Activated T-helper 2 cell treated with anti-CD3 and anti-CD28 coated beads, Interferon-gamma antibody, Interleukin-2, Interleukin-4, amounts not matched to agents 10 μg/mL and 5 μg/mL and 100 μg/mL, durations not matched to agents 14 hours and 24 hours and 36 hours (primary cell): ENCODE results near the gene MED26. TPM values are rescaled to one million over a fixed set of nuclear protein-coding genes. Genes with fewer than 3 reads are reported as not detected.

Experiments used
- DNase-seq: peaks from one replicate; pipeline ENCODE4 v3.0.0; 2021; ENCODE audit warnings: low spot score
- H3K27ac Mint-ChIP-seq: one replicate; pipeline ENCODE4 v1.8.0; 2021; ENCODE audit warnings: mixed read lengths
- H3K27me3 Mint-ChIP-seq: one replicate; pipeline ENCODE4 v1.8.0; 2021; ENCODE audit warnings: low read depth, mixed read lengths
- H3K36me3 Mint-ChIP-seq: one replicate; pipeline ENCODE4 v1.8.0; 2021; ENCODE audit warnings: low read depth, mixed read lengths
- H3K4me1 Mint-ChIP-seq: one replicate; pipeline ENCODE4 v1.8.0; 2021; ENCODE audit warnings: low read depth, mixed read lengths
- H3K4me3 Mint-ChIP-seq: one replicate; pipeline ENCODE4 v1.8.0; 2021; ENCODE audit warnings: low read depth, mild to moderate bottlenecking, moderate library complexity, mixed read lengths
- H3K9me3 Mint-ChIP-seq: one replicate; pipeline ENCODE4 v1.8.0; 2021; ENCODE audit warnings: mixed read lengths
- intact Hi-C: fragments of 100-400 bp; cut with micrococcal nuclease; formaldehyde crosslinking; loops from one replicate; pipeline ENCODE4 v1.15.1; 2023
- total RNA-seq: library from RNA; stranded (reverse); gene quantifications from 2 replicates; pipeline ENCODE4 v1.2.3, GENCODE V29; 2022

MED26 gene
- total RNA-seq, 1 donor from 2014 or later, result 15.8 TPM

DNA sequence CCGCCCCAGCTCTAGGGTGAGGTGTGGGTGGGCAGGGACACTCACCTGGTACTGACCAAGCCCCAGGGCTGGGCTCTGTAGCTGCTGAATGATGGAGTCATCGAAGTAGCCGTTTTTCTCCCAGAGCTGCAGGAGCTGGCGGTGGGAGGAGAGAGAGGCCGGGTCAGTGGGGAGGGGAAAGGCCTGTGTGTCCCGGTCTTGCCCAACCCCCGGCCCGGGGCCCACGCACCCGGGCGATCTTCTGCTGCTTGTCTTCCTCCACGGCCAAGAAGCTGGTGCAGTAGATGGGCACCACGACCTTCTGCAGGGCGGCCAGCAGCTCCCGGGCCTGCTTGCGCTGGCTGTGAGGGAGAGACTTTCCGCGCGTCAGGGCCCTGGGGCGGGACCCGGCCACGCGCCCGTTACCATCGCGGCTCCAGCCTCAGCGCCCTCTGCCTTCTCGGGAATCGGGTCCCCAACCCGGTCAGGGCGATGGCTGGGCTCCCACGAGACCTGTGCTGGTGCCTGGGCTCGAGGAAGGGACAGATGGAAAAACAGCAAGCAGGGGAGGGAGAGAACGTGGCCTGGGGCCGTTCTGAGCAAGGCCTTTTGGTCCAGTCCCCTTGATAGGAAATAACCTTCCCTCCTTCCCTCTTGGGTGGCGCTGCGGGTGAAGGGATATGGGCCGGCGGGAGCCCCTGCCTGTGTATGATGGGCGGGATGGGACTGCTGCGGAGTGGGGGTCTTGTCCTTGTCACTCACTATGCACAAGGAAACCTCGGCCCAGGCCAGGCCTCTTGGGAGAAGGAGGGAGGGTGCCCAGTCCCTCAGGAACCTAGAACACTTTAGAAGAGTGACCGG lies 97.2 kb downstream of the MED26 start:
- H3K4me3 Mint-ChIP-seq, result no peak overlapping the region
- peaks cover 64% of the 10 kb centered on the region for H3K36me3 Mint-ChIP-seq
- intact Hi-C loops, result no loop called here
- no peak for DNase-seq
- no peak overlapping the region for H3K27ac Mint-ChIP-seq
- no peaks in the 10 kb centered on the region for H3K9me3 Mint-ChIP-seq
- H3K27me3 Mint-ChIP-seq, result no peaks in the 10 kb centered on the region
- H3K4me1 Mint-ChIP-seq, result no peaks in the 10 kb centered on the region

DNA sequence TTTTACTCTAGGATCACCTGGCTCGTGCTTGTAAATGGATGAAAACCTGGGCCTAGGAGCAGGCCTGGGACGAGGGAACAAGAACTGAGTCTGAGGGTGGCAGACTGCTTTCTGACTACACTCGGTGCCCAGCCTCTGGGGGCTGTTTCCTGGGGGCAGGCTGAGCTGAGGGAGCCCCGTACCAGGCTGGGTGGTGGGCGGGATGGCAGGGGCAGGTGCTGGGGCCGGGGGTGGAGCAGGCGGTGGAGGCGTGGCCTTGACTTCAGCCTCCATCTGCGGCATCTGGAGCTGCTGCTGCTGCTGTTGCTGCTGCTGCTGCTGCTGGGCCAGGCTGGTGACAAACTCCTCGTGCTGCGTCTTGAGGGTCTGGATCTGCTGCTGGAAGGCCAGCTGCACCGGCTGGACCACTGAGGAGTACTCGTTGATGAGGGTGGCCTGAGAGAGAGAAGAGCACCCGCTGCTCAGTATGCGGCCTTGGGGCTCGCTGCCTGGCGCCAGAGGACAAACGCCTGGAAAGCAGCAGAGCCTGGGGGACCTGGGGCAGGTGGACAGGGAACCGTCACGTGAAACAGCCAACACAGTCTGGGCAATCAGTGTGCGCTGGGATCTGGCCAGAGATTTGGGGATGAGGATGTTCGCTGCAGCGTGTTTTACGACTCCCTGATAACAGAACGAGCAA lies 98.4 kb downstream of the MED26 start:
- Mint-ChIP-seq H3K4me3 (no peak overlapping the region), H3K4me1 (no peaks in the 10 kb centered on the region), H3K27me3 (no peaks in the 10 kb centered on the region), H3K27ac (no peak overlapping the region), H3K36me3 (peaks cover 63% of the 10 kb centered on the region), H3K9me3 (no peaks in the 10 kb centered on the region)
- DNase-seq, result no peak
- intact Hi-C loops, result no loop called here

DNA sequence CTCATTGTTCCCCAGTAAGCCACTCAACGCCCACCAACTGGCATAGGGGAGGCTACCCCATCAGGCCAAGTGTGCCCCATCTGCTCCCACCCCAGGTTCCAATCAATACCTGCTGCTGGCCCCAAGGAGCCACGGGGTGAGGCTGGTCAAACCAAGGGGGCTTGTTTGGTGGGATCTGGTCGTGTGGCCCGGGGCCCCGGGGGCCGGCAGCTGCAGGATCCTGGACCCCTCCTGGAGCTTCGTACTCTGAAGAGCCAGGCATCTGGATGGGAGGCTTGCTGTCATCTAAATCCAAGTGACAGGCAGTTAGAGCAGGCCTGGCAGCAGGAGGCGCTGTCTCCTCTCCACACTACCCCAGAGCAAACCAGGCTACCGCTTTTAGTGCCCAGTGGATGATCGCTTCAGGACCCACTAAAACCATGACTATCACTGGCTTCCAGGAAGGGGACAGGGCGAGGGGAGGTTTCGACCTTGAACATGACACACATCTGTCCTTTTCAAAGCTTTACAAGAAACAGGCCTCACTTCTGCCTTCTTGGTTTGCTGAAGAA lies 100.0 kb downstream of the MED26 start:
- Mint-ChIP-seq H3K27me3 (no peaks in the 10 kb centered on the region), H3K4me3 (no peak overlapping the region), H3K4me1 (no peaks in the 10 kb centered on the region), H3K9me3 (no peaks in the 10 kb centered on the region), H3K27ac (no peak overlapping the region), H3K36me3 (peaks cover 63% of the 10 kb centered on the region)
- intact Hi-C loops, result no loop called here
- peak; percentile 30 for DNase-seq

DNA sequence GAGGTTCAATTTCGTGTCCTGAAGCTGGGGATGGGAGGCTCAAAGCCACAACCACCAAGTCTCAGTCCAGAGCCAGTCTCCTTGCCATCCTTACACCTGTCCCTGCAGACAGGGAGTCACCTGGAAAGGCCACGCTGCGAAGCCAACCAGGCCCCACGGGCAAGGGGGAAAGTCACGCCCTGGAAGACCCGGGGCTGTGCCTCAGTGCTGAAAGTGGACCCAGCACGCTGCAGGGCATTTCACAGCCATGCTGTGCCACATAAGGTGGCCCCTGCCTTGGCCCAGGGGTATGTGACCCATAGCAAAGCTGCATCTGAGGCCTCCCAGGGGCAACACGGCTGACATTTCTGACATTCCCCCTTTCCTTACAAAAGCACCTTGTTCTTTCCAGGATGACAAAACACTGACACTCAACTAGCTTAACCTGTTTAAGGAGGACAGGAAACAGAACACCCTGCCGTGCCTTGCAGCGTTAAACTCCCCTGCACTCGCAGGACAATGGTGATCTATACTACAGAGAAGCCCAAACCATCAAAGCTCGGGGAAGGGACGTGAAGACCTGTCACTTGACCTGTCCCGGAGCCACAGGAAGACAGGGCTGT lies 100.6 kb downstream of the MED26 start:
- H3K4me1 Mint-ChIP-seq, result no peaks in the 10 kb centered on the region
- no peak overlapping the region for H3K27ac Mint-ChIP-seq
- intact Hi-C loops, result no loop called here
- H3K9me3 Mint-ChIP-seq, result no peaks in the 10 kb centered on the region
- no peaks in the 10 kb centered on the region for H3K27me3 Mint-ChIP-seq
- H3K36me3 Mint-ChIP-seq, result peaks cover 67% of the 10 kb centered on the region
- no peak overlapping the region for H3K4me3 Mint-ChIP-seq
- DNase-seq, result no peak

DNA sequence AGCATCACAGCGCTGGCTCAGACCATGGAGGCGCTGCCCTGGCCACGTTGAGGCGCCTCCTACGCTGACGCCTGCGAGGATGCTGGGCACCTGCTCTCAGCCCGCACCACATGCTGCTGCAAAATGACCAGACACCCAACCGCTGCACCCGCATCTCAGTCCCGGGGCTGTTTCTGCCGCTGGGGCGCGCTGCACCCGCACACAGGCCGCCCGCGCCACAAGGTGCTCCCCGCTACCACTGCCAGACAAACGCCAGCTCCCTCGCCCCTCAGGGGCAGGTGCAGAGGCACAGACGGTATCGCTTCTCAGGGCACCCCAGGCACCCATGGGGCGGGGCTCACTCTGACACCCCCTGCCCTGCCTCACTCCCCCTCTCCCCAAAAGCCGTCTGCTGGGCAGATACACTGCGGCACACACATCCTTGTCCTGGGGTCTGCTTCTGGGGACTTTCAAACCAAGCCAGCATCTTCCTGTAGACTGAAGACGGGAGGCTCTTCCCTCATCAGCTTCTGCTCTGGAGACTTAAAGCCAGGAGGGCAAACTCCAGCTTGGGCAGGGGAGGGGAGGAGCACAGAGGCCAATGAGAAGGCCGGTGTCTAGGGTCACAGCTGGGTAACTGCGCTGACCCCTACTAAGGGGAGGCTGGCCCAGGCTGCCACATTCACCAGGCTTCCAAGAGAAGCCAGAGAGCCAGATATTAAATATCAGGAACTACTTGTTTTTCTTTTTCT lies 102.1 kb downstream of the MED26 start:
- H3K4me3 Mint-ChIP-seq, result no peak overlapping the region
- no peak overlapping the region for H3K27ac Mint-ChIP-seq
- no peaks in the 10 kb centered on the region for H3K9me3 Mint-ChIP-seq
- no peaks in the 10 kb centered on the region for H3K27me3 Mint-ChIP-seq
- intact Hi-C loops, result no loop called here
- H3K4me1 Mint-ChIP-seq, result no peaks in the 10 kb centered on the region
- peaks cover 60% of the 10 kb centered on the region for H3K36me3 Mint-ChIP-seq
- no peak for DNase-seq

DNA sequence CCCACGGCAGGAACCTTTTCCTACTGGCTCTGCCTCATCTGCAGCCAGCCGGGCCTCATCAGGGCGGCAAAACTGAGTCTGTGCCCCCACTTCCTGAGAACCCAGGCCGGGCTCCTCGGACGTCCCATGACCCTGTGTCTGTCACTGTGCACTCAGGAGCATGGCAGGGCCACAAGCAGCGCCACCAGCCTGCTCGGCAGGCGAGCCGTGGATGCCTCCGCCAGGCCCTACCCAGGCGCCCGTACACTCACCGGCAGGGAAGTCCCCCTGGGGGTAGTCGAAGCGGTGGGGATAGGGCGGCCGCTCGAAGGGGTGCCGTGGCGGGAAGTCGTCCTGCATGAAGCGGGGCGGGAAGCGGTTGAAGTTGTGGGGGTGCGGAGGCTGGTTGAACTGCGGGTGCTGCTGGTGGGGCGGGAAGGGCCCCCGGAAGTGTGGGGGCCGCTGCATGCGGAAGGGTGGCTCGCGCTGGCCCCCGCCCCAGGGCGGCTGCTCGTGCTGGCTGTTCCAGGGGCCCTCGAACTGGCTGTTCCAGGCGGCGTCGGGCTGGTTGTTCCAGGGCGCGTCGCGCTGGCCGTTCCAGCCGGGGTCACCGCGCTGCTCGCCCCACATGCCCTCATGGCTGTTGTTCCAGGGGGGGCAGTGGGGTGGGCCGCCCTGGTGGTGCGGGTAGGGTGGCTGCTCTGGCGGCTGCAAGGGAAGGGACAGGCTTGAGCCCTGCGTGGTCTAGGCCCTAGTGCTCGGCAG lies 102.8 kb downstream of the MED26 start:
- no peak overlapping the region for H3K27ac Mint-ChIP-seq
- H3K4me3 Mint-ChIP-seq, result no peak overlapping the region
- peaks cover 66% of the 10 kb centered on the region for H3K36me3 Mint-ChIP-seq
- H3K4me1 Mint-ChIP-seq, result no peaks in the 10 kb centered on the region
- DNase-seq, result no peak
- intact Hi-C loops, result no loop called here
- no peaks in the 10 kb centered on the region for H3K9me3 Mint-ChIP-seq
- no peaks in the 10 kb centered on the region for H3K27me3 Mint-ChIP-seq

Other genes with a start within 250 kb of the MED26 start
- 36.9 and 40.6 TPM in 2 replicates for gene EPS15L1, start 156.2 kb downstream of the MED26 start, total RNA-seq
- not detected in 2 replicates for gene CALR3, start 132.0 kb downstream of the MED26 start, total RNA-seq
- 3.8 and 3.9 TPM in 2 replicates for gene C19orf44, start 131.8 kb downstream of the MED26 start, total RNA-seq
- 79.1 and 82.3 TPM in 2 replicates for gene CHERP, start 85.8 kb downstream of the MED26 start, total RNA-seq
- 55.3 and 56.0 TPM in 2 replicates for gene SLC35E1, start 55.8 kb downstream of the MED26 start, total RNA-seq
- gene SMIM7, start 31.9 kb upstream of the MED26 start, total RNA-seq, result 60.3 and 60.9 TPM in 2 replicates
- 0.64 and 0.96 TPM in 2 replicates for gene TMEM38A, start 32.9 kb upstream of the MED26 start, total RNA-seq
- not detected in 2 replicates for gene NWD1, start 91.6 kb upstream of the MED26 start, total RNA-seq
- gene SIN3B, start 201.2 kb upstream of the MED26 start, total RNA-seq, result 40.3 and 40.5 TPM in 2 replicates